Lung (tissue), 12 donors: Measurements from ENCODE around the gene OLIG1. TPM values are rescaled to one million over a fixed set of nuclear protein-coding genes. Genes with fewer than 3 reads are reported as not detected.

ENCODE experiments used
- ATAC-seq: fragments of 200-7000 bp; cut with Tn5 transposase; one replicate; pipeline ENCODE4 v1.9.1; 2020; ENCODE audit warnings: moderate number of reproducible peaks; ENCODE audit not compliant: insufficient read depth, low FRiP score
- DNase-seq, 3 donors: peaks; one replicate each; pipeline ENCODE4 v3.0.0-alpha.2; 2013 to 2017
- H3K27ac ChIP-seq, 2 donors: one replicate each; pipeline ENCODE4 v1.5.1; 2013; ENCODE audit warnings: mild to moderate bottlenecking in 2 of 2, moderate library complexity in 2 of 2, control low read depth in 1 of 2, inconsistent platforms in 1 of 2, low read depth in 1 of 2, low read length in 1 of 2
- H3K27me3 ChIP-seq, 3 donors: one replicate each; pipeline ENCODE4 v1.5.1; 2013; ENCODE audit warnings: low read length in 2 of 3; ENCODE audit not compliant: control insufficient read depth in 3 of 3, insufficient read depth in 3 of 3
- H3K36me3 ChIP-seq, 4 donors: one replicate each; pipeline ENCODE4 v1.5.1; 2013; ENCODE audit warnings: low read length in 4 of 4, mild to moderate bottlenecking in 1 of 4, moderate library complexity in 1 of 4; ENCODE audit not compliant: control insufficient read depth in 4 of 4, insufficient read depth in 4 of 4
- H3K4me1 ChIP-seq, 5 donors: one replicate each; pipeline ENCODE4 v1.5.1; 2013; ENCODE audit warnings: low read length in 5 of 5, mild to moderate bottlenecking in 2 of 5, moderate library complexity in 1 of 5; ENCODE audit not compliant: control insufficient read depth in 5 of 5, insufficient read depth in 5 of 5
- H3K4me3 ChIP-seq: one replicate; pipeline ENCODE4 v1.5.1; 2013; ENCODE audit warnings: mild to moderate bottlenecking, control low read depth, moderate library complexity
- H3K9ac ChIP-seq, 2 donors: one replicate each; pipeline ENCODE4 v1.5.1; 2013; ENCODE audit warnings: low read length in 2 of 2, control low read depth in 1 of 2; ENCODE audit not compliant: insufficient read depth in 1 of 2
- H3K9me3 ChIP-seq, 4 donors: one replicate each; pipeline ENCODE4 v1.5.1; 2013; ENCODE audit warnings: low read length in 3 of 4, mild to moderate bottlenecking in 1 of 4, moderate library complexity in 1 of 4; ENCODE audit not compliant: control insufficient read depth in 4 of 4, insufficient read depth in 3 of 4
- WGBS, 2 donors: extraction: QIAGEN DNeasy Blood & Tissue Kit; methylation state at CpG; one replicate each; pipeline ENCODE4 v1.1.7; 2013; 5-methylcytosine and 5-hydroxymethylcytosine counted together
- polyA plus RNA-seq, 2 donors: library from polyadenylated mRNA; stranded (reverse); fragments of 200-250 nt; gene quantifications; one replicate each; pipeline ENCODE4 v1.2.1, GENCODE V29; 2013
- total RNA-seq, 2 donors: library from RNA; depleted of rRNA in 1 of 2; stranded (reverse); fragments of >200 nt in 1 of 2; gene quantifications; one replicate each; pipeline ENCODE4 v1.2.1, GENCODE V29; 2014 to 2021
- TF ChIP-seq, protein P1 (sequence below): IDR thresholded peaks from 2 replicates; pipeline ENCODE4 v1.5.1; 2012; ENCODE audit warnings: mild to moderate bottlenecking; ENCODE audit errors: control extremely low read depth, extremely low read depth
- donor health status: control.
- donor health status: control.
- donor health status: Bipolar disorder and iron deficiency.
- donor health status: healthy.
- donor health status: DM: yes; HTN: yes; CAD: no.

OLIG1 gene
- total and polyA plus RNA-seq, 4 donors, result 1.2 to 4.1 (median 1.7) TPM

DNA sequence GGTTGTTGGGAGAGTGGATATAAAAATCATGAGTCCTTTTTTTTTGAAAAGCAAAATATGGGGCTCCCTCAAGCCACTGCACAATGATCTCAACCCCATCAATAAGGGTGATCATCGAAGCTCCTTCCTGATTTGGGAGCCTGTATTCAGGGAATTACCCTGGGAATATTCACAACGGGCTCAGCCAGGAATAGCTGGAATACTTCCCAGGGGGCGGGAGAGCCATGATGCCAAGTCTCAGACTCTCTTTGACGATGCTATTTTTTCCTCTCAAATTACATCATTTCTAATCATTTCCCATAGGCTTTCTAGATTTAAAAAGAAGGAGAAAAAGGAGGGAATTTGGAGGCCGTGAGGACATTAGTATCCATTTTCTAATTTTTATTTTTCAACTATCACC is 18.4 kb downstream of the OLIG1 start:
- H3K36me3 ChIP-seq, result no peaks in the 10 kb centered on the region
- ATAC-seq (no peak), DNase-seq (peak in 1 of 3 donors; percentile 25)
- no peak overlapping the region for H3K27ac ChIP-seq
- no peak overlapping the region for H3K9ac ChIP-seq
- peaks cover 2 to 22% (median 5%) of the 10 kb centered on the region in 3 donors for H3K27me3 ChIP-seq
- H3K4me3 ChIP-seq, result no peak overlapping the region
- TF ChIP-seq, protein P1, sequence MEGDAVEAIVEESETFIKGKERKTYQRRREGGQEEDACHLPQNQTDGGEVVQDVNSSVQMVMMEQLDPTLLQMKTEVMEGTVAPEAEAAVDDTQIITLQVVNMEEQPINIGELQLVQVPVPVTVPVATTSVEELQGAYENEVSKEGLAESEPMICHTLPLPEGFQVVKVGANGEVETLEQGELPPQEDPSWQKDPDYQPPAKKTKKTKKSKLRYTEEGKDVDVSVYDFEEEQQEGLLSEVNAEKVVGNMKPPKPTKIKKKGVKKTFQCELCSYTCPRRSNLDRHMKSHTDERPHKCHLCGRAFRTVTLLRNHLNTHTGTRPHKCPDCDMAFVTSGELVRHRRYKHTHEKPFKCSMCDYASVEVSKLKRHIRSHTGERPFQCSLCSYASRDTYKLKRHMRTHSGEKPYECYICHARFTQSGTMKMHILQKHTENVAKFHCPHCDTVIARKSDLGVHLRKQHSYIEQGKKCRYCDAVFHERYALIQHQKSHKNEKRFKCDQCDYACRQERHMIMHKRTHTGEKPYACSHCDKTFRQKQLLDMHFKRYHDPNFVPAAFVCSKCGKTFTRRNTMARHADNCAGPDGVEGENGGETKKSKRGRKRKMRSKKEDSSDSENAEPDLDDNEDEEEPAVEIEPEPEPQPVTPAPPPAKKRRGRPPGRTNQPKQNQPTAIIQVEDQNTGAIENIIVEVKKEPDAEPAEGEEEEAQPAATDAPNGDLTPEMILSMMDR, result no peak
- 64 to 79% methylated on average over 5 of the region's 5 CpGs for WGBS, 2 donors
- H3K9me3 ChIP-seq, result no peaks in the 10 kb centered on the region
- no peaks in the 10 kb centered on the region for H3K4me1 ChIP-seq

DNA sequence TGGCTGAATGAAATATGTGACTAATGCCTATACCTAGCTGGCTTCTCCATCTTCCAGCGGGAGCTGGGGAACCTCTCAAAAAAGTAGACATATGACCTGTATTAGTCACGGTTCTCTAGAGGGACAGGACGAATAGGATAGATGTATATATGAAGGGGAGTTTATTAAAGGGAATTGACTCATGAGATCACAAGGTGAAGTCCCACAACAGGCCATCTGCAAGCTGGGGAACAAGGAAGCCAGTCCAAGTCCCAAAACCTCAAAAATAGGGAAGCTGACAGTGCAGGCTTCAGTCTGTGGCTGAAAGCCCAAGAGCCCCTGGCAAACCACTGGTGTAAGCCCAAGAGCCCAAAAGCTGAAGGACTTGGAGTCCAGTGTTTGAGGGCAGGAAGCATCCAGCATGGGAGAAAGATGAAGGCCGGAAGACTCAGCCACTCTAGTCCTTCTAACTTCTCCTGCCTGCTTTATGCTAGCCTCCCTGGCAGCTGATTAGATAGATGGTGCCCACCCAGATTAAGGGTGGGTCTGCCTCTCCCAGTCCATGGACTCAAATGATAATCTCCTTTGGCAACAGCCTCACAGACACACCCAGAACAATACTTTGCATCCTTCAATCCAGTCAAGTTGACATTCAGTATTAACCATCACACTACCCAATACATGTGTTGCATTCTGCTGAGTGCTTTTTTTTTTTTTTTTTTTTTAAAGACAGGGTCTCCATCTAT is 19.6 kb downstream of the OLIG1 start:
- Histone ChIP-seq H3K4me3 (no peak overlapping the region), H3K27me3 (peaks cover 5 to 22% (median 5%) of the 10 kb centered on the region in 3 donors), H3K27ac (no peak overlapping the region), H3K9me3 (no peaks in the 10 kb centered on the region), H3K4me1 (no peaks in the 10 kb centered on the region), H3K9ac (no peak overlapping the region), H3K36me3 (no peaks in the 10 kb centered on the region)
- TF ChIP-seq, protein P1, result no peak
- no peak for ATAC-seq
- 44 to 66% methylated on average over 4 of the region's 4 CpGs for WGBS, 2 donors
- DNase-seq, result no peak

DNA sequence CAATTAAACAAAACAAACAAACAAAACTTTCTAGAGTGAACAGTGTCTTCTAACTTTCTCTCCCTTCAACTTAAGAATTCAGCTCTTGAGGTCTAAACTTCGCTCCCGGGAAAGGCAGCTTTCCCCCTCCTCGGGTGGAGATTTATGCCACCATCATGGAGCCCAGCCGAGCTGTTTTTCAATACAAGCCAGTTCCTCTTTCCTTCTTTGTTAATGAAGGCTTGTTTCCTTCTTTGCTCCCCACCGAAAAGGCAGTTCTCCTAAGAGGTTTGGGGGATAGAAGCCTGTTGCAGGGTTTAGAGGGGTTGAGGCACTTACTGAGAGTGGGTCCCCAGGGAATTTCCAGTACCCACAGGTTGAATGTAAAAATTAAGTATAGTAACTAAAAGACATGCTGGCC is 26.5 kb downstream of the OLIG1 start:
- no peak overlapping the region for H3K4me3 ChIP-seq
- WGBS, 2 donors, result 18 to 28% methylated on average over 5 of the region's 5 CpGs
- H3K9me3 ChIP-seq, result no peaks in the 10 kb centered on the region
- H3K27ac ChIP-seq, result no peak overlapping the region
- no peaks in the 10 kb centered on the region for H3K4me1 ChIP-seq
- no peak for DNase-seq
- H3K36me3 ChIP-seq, result no peaks in the 10 kb centered on the region
- H3K9ac ChIP-seq, result no peak overlapping the region
- TF ChIP-seq, protein P1, result no peak
- no peak for ATAC-seq
- peaks cover 0 to 13% (median 9%) of the 10 kb centered on the region in 3 donors for H3K27me3 ChIP-seq
